Upper lobe of left lung (tissue), 6 donors: ENCODE data around the gene NAP1L4. TPM values are rescaled to one million over a fixed set of nuclear protein-coding genes. Genes with fewer than 3 reads are reported as not detected.
A peak's percentile ranks its signal among the peaks of the same experiment; 100 is the strongest.

ENCODE experiments used
- ATAC-seq, 2 donors: fragments of 200-7000 bp; cut with Tn5 transposase; one replicate each; pipeline ENCODE4 v1.9.1; 2022; ENCODE audit warnings: mild to moderate bottlenecking in 2 of 2, moderate library complexity in 2 of 2; ENCODE audit not compliant: low FRiP score in 2 of 2
- DNase-seq, 2 donors: peaks; one replicate each; pipeline ENCODE4 v3.0.0-alpha.2; 2019 to 2020
- H3K27ac ChIP-seq, 4 donors: fragments of 200-600 bp; sonication (generic); one replicate each; pipeline ENCODE4 v1.5.1; 2016 to 2019
- H3K27me3 ChIP-seq, 4 donors: fragments of 200-600 bp; sonication (generic); one replicate each; pipeline ENCODE4 v1.5.1; 2017 to 2019
- H3K36me3 ChIP-seq, 4 donors: fragments of 200-600 bp; sonication (generic); one replicate each; pipeline ENCODE4 v1.5.1; 2016 to 2019
- H3K4me1 ChIP-seq, 4 donors: fragments of 200-600 bp; sonication (generic); one replicate each; pipeline ENCODE4 v1.5.1; 2018 to 2019
- H3K4me3 ChIP-seq, 4 donors: fragments of 200-600 bp; sonication (generic); one replicate each; pipeline ENCODE4 v1.5.1; 2017 to 2019; ENCODE audit warnings: mild to moderate bottlenecking in 2 of 4, moderate library complexity in 1 of 4
- H3K9me3 ChIP-seq, 4 donors: fragments of 200-600 bp; sonication (generic); one replicate each; pipeline ENCODE4 v1.5.1; 2018 to 2019
- CTCF ChIP-seq, 6 experiments: fragments of 450-650 bp in 4 of 6; fragments of 200-600 bp in 2 of 6; sonication (generic) in 2 of 6; IDR thresholded peaks; one replicate each; pipeline ENCODE4 v1.5.1; 2016 to 2019; ENCODE audit warnings: antibody characterized with exemption in 6 of 6
- EP300 ChIP-seq, 4 donors: sonication (generic); formaldehyde crosslinking; IDR thresholded peaks; one replicate each; pipeline ENCODE4 v1.5.1; 2017; ENCODE audit warnings: antibody characterized with exemption in 4 of 4, control low read depth in 2 of 4
- POLR2A ChIP-seq, 4 donors: fragments of 450-650 bp; IDR thresholded peaks; one replicate each; pipeline ENCODE4 v1.5.1; 2016 to 2017; ENCODE audit warnings: antibody characterized with exemption in 4 of 4, mild to moderate bottlenecking in 2 of 4
- POLR2AphosphoS5 ChIP-seq, 2 donors: sonication (generic); formaldehyde crosslinking; IDR thresholded peaks; one replicate each; pipeline ENCODE4 v1.5.1; 2017; ENCODE audit warnings: antibody characterized with exemption in 2 of 2
- WGBS, 2 donors: methylation state at CpG; one replicate each; pipeline ENCODE4 v1.1.5; 2017 to 2018; 5-methylcytosine and 5-hydroxymethylcytosine counted together
- total RNA-seq, 6 donors: library from RNA; depleted of rRNA in 4 of 6; stranded (reverse); fragments of >200 nt in 4 of 6; gene quantifications; one replicate each; pipeline versions ENCODE4 v1.1.0 to v1.2.1, GENCODE V29; 2016 to 2021
- donor health status: DM: no; HTN: no; CAD: no; lungs with moderate emphysema.
- donor health status: DM: no; HTN: yes; CAD: no; lungs with severe emphysema.

NAP1L4 gene
- total RNA-seq, 6 donors from 2014 or later: 81.1 to 194 (median 103) TPM

GRCh38 chr11:2994336-2994730 is 2.2 kb upstream of the NAP1L4 start:
- TF ChIP-seq POLR2A (IDR thresholded peaks at IDR 0.05) (no peak), EP300 (IDR thresholded peaks at IDR 0.05) (no peak), POLR2AphosphoS5 (IDR thresholded peaks at IDR 0.05) (no peak), CTCF (IDR thresholded peaks at IDR 0.05) (no peak)
- no peaks in the 10 kb centered on the region for H3K27me3 ChIP-seq
- H3K27ac ChIP-seq: no peak overlapping the region
- 81 to 97% methylated on average over 4 of the region's 4 CpGs for WGBS, 2 donors
- H3K36me3 ChIP-seq: peaks cover 0 to 1% (median under 1%) of the 10 kb centered on the region in 4 donors
- H3K4me1 ChIP-seq: peaks cover 16 to 25% (median 19%) of the 10 kb centered on the region in 4 donors
- DNase-seq (no peak), ATAC-seq (no peak)
- H3K4me3 ChIP-seq: no peak overlapping the region
- no peaks in the 10 kb centered on the region for H3K9me3 ChIP-seq

DNA sequence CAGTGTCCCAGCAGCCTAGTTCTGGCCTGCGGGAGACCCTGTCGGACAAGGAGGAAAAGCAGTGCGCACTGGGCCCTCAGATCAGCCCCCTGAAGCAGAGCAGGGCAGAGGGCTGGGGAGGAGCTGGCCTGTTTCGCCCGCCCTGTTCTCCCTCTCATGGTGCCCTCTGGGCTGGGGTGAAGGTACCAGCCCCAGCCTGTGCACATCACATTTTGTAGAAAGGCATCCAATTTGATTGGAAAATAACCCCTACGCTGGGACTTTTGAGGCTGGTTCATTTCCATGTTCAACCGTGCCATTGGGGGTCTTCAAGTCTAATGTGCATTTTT is 832 bp upstream of the NAP1L4 start:
- H3K4me1 ChIP-seq: peaks cover 29 to 39% (median 32%) of the 10 kb centered on the region in 4 donors
- no peak for ATAC-seq
- DNase-seq: no peak
- no peaks in the 10 kb centered on the region for H3K9me3 ChIP-seq
- no peaks in the 10 kb centered on the region for H3K36me3 ChIP-seq
- TF ChIP-seq EP300 (IDR thresholded peaks at IDR 0.05) (no peak), POLR2AphosphoS5 (IDR thresholded peaks at IDR 0.05) (no peak), CTCF (IDR thresholded peaks at IDR 0.05) (peak in 1 of 6 experiments; percentile 2)
- WGBS, 2 donors: 34 to 82% methylated on average over 2 to 7 of the region's 7 CpGs
- H3K4me3 ChIP-seq: peak overlapping the region in 3 of 4 donors; percentile 79 to 97 (median 95)
- H3K27ac ChIP-seq: no peak overlapping the region
- no peaks in the 10 kb centered on the region for H3K27me3 ChIP-seq

DNA sequence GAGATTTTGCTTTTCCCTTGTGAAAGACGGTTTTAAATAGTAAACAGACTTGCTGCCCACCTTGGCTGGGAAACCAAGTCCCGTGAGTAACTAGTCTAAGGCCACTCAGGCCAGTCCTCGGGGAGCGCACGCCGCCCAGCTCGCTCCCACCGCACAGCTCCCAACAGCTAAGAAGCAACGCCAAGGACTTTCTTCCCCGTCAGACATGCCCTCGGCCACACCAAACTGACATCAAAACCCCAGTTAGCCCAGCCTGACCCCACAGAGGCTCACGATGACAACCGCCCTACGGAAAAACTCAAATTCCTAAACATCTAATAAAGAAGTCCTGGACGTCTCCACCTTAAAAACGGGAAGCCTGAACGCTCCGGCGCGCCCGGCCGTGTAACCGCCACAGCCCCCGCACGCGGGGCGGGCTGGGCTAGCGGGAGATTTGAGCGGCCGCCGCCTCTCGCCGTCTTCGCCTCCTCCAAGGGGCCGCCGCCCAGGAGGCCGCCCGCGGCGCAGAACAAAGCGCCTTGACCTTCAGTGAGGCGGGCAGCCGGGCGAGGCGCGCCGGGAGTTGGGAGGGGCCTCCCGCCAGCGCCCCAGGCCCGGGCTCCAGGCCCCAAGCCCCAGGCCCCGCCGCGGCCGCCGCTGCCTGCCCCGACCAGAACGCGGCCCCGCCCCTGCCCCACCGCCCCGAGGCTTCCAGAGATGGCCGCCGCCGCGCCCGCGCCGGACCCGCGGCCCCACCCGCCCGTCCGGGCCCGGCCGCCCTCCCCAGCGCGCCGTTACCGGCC is 486 bp downstream of the NAP1L4 start:
- ATAC-seq (peak; percentile 58 to 86), DNase-seq (peak; percentile 46 to 97)
- Histone ChIP-seq H3K4me3 (peak overlapping the region; percentile 78 to 97 (median 87)), H3K4me1 (peaks cover 35 to 52% (median 35%) of the 10 kb centered on the region in 4 donors), H3K36me3 (no peaks in the 10 kb centered on the region), H3K9me3 (no peaks in the 10 kb centered on the region), H3K27ac (peak overlapping the region; percentile 92 to 96 (median 96)), H3K27me3 (no peaks in the 10 kb centered on the region)
- TF ChIP-seq POLR2AphosphoS5 (IDR thresholded peaks at IDR 0.05): peak in 1 of 2 donors; percentile 4
- TF ChIP-seq CTCF (IDR thresholded peaks at IDR 0.05): no peak
- WGBS, 2 donors: 0 to 1% methylated on average over 28 to 48 of the region's 79 CpGs

- Histone ChIP-seq H3K27ac (peak overlapping the region; percentile 92 to 96 (median 96)), H3K36me3 (no peaks in the 10 kb centered on the region), H3K4me1 (peaks cover 35 to 53% (median 35%) of the 10 kb centered on the region in 4 donors), H3K27me3 (no peaks in the 10 kb centered on the region), H3K9me3 (no peaks in the 10 kb centered on the region), H3K4me3 (peak overlapping the region; percentile 78 to 97 (median 87))
- ATAC-seq: no peak
- no peak for DNase-seq
- WGBS, 2 donors: 4% methylated on average over 17 of the region's 17 CpGs
- TF ChIP-seq CTCF (IDR thresholded peaks at IDR 0.05) (no peak), POLR2AphosphoS5 (IDR thresholded peaks at IDR 0.05) (peak in 1 of 2 donors; percentile 7)
Measured at GRCh38 chr11:2990617-2991451, 1.3 kb downstream of the NAP1L4 start.
